Measurements from ENCODE around the gene EZH1.

EZH1 gene

DNA sequence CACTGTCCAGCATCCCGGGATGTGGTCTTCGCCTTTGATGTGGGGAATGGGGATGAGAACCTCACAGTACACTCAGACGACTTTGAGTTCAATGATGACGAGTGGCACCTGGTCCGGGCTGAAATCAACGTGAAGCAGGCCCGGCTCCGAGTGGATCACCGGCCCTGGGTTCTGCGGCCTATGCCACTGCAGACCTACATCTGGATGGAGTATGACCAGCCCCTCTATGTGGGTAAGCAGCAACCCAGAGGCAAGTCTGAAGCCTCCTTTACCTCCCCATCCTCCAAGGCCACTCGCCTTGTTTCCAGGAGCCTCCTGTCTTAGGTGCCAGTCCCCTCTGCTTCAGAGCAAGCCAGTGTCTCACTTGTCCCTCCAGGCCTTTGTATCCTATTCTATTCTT lies 52.4 kb downstream of the EZH1 start:
- no peak overlapping the region for H3K27ac Mint-ChIP-seq
- H3K4me1 Mint-ChIP-seq = no peaks in the 10 kb centered on the region

GRCh38 chr17:42691021-42691545 lies 53.8 kb downstream of the EZH1 start:
- H3K4me3 Mint-ChIP-seq = no peak overlapping the region
- peaks cover 5 to 20% of the 10 kb centered on the region in 2 donors for H3K36me3 Mint-ChIP-seq
- no peaks in the 10 kb centered on the region for H3K27me3 Mint-ChIP-seq
- peak overlapping the region; percentile 39 for H3K27ac Mint-ChIP-seq
- no peak for DNase-seq
- no peaks in the 10 kb centered on the region for H3K4me1 Mint-ChIP-seq
- no peaks in the 10 kb centered on the region for H3K9me3 Mint-ChIP-seq
- peak in 1 of 2 donors; percentile 23 for ATAC-seq (replicated peaks)

More for the DNA sequence above, 52.4 kb downstream of the EZH1 start:
- H3K27me3 Mint-ChIP-seq = no peaks in the 10 kb centered on the region
- peaks cover 5 to 16% of the 10 kb centered on the region in 2 donors for H3K36me3 Mint-ChIP-seq
- no peak for DNase-seq
- no peaks in the 10 kb centered on the region for H3K9me3 Mint-ChIP-seq
- H3K4me3 Mint-ChIP-seq = no peak overlapping the region
- ATAC-seq (replicated peaks) = no peak

- H3K27ac Mint-ChIP-seq = peak overlapping the region; percentile 39
- H3K4me3 Mint-ChIP-seq = no peak overlapping the region
- ATAC-seq (replicated peaks) (no peak), DNase-seq (no peak)
- H3K36me3 Mint-ChIP-seq = peaks cover 3 to 19% of the 10 kb centered on the region in 2 donors
- H3K9me3 Mint-ChIP-seq = no peaks in the 10 kb centered on the region
- H3K4me1 Mint-ChIP-seq = no peaks in the 10 kb centered on the region
- no peaks in the 10 kb centered on the region for H3K27me3 Mint-ChIP-seq
These were observed 54.2 kb downstream of the EZH1 start for GRCh38 chr17:42690596-42690995.

- H3K4me3 Mint-ChIP-seq = no peak overlapping the region
- peaks cover 2 to 16% of the 10 kb centered on the region in 2 donors for H3K36me3 Mint-ChIP-seq
- peaks cover 12 to 14% of the 10 kb centered on the region in 2 donors for H3K4me1 Mint-ChIP-seq
- DNase-seq = no peak
- H3K27ac Mint-ChIP-seq = peak overlapping the region; percentile 59
- no peak for ATAC-seq (replicated peaks)
- H3K27me3 Mint-ChIP-seq = peaks cover 9 to 17% of the 10 kb centered on the region in 2 donors
- H3K9me3 Mint-ChIP-seq = no peaks in the 10 kb centered on the region
These were observed 57.0 kb downstream of the EZH1 start for GRCh38 chr17:42687707-42688320.

- ATAC-seq (replicated peaks) (no peak), DNase-seq (no peak)
- peaks cover 20 to 29% of the 10 kb centered on the region in 2 donors for H3K27me3 Mint-ChIP-seq
- H3K4me1 Mint-ChIP-seq = peaks cover 24% of the 10 kb centered on the region in 2 donors
- H3K27ac Mint-ChIP-seq = no peak overlapping the region
- H3K4me3 Mint-ChIP-seq = no peak overlapping the region
- H3K36me3 Mint-ChIP-seq = peaks cover 2 to 16% of the 10 kb centered on the region in 2 donors
- H3K9me3 Mint-ChIP-seq = no peaks in the 10 kb centered on the region
These were observed 58.2 kb downstream of the EZH1 start for GRCh38 chr17:42686520-42687128.

GRCh38 chr17:42685831-42686230 lies 59.0 kb downstream of the EZH1 start:
- H3K9me3 Mint-ChIP-seq = no peaks in the 10 kb centered on the region
- no peak overlapping the region for H3K4me3 Mint-ChIP-seq
- H3K27ac Mint-ChIP-seq = peak overlapping the region; percentile 22
- ATAC-seq (replicated peaks) (no peak), DNase-seq (no peak)
- peaks cover 2 to 16% of the 10 kb centered on the region in 2 donors for H3K36me3 Mint-ChIP-seq
- peaks cover 28 to 31% of the 10 kb centered on the region in 2 donors for H3K4me1 Mint-ChIP-seq
- peaks cover 26 to 36% of the 10 kb centered on the region in 2 donors for H3K27me3 Mint-ChIP-seq

DNA sequence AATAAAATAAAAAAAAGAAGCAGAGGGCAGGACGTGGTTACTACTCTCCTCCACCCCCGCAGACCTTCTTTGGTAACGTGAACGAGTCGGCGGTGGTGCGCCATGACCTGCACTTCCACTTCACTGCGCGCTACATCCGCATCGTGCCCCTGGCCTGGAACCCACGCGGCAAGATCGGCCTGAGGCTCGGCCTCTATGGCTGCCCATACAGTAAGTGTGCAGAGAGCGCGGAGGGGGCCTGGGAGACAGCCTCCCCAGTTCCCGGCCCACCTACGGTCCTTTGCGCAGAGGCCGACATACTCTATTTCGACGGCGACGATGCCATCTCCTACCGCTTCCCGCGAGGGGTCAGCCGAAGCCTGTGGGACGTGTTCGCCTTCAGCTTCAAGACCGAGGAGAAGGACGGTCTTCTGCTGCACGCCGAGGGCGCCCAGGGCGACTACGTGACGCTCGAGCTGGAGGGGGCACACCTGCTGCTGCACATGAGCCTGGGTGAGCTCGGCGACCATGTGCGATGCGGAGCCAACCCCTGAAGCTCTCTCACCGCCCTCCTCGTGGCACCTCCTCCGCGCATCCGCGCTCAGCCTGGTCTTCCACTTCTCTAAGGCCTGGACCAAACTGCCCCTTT lies 59.8 kb downstream of the EZH1 start:
- H3K36me3 Mint-ChIP-seq = peaks cover 2 to 16% of the 10 kb centered on the region in 2 donors

DNA sequence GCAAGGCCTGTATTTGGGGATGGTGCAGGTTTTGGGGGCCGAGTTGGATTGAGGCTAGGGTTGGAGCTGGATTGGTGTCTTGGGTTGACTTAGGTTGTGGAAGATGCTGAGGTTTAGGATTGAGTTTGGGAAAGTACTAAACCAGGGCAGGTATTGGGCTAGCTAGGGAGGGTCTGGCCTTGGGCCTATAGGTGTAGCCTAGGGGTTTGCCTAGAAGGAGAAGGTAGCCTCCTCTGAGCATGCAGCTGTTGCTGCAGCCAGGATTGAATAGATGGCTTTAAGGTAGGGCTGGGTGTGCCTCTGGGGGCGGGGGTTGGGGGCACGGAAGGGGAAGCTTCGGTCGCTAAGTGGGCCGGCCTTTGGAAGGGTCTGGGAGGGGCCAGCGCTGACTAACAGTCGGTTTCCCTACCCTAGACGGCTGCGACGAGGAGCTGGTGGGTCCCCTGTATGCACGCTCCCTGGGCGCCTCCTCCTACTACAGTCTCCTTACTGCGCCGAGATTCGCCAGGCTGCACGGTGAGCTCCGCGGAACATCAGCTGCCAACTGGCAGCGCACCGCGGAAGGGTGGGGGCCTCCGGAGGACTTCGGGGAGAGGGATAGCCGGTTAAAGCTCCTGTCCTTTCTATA lies 61.3 kb downstream of the EZH1 start:
- peak overlapping the region; percentile 82 to 94 for H3K4me3 Mint-ChIP-seq
- peaks cover 4 to 19% of the 10 kb centered on the region in 2 donors for H3K36me3 Mint-ChIP-seq
- no peak for DNase-seq
- peak overlapping the region; percentile 62 for H3K27ac Mint-ChIP-seq
- peak in 1 of 2 donors; percentile 10 for ATAC-seq (replicated peaks)
- H3K27me3 Mint-ChIP-seq = peaks cover 34 to 48% of the 10 kb centered on the region in 2 donors
- H3K9me3 Mint-ChIP-seq = peaks cover 0 to 2% of the 10 kb centered on the region in 2 donors
- peaks cover 37 to 54% of the 10 kb centered on the region in 2 donors for H3K4me1 Mint-ChIP-seq

More for the DNA sequence above, 59.8 kb downstream of the EZH1 start:
- Mint-ChIP-seq H3K27ac (no peak overlapping the region), H3K4me1 (peaks cover 33 to 39% of the 10 kb centered on the region in 2 donors), H3K27me3 (peaks cover 30 to 44% of the 10 kb centered on the region in 2 donors), H3K4me3 (no peak overlapping the region), H3K9me3 (no peaks in the 10 kb centered on the region)
- ATAC-seq (replicated peaks) (no peak), DNase-seq (no peak)

DNA sequence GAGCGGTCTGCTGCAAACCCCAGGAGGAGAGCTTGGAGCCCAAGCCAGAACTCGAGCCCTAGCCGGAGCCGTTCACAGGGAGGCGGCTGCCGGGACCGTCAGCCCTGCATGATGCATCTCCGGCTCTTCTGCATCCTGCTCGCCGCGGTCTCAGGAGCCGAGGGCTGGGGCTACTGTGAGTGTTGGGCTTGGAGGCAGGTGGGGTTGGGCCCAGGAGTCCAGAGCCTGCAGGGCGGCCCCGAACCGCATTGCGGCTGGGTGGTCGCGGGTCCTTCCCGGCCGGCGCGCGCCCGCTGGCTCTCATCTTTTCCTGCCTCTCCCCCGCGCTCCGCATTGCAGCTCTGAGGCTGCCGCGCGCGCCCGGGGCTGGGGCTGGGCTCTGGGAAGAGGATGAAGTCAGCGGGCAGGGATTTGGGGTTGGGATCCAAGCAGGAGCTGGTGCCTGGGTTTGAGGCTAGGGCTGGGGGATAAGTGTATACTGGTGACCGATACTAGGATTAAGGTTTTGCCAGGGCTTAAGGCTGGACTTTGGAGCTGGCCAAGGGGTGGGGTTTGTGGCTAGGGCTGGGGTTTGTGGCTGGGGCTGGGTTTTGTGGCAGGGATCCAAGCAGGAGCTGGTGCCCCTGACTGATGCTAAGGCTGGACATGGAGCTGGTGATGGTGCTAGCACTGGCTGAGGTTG lies 62.0 kb downstream of the EZH1 start:
- Mint-ChIP-seq H3K4me3 (peak overlapping the region; percentile 82 to 94), H3K4me1 (peaks cover 41 to 60% of the 10 kb centered on the region in 2 donors), H3K9me3 (peaks cover 0 to 2% of the 10 kb centered on the region in 2 donors), H3K27me3 (peaks cover 34 to 48% of the 10 kb centered on the region in 2 donors), H3K36me3 (peaks cover 4 to 19% of the 10 kb centered on the region in 2 donors), H3K27ac (peak overlapping the region; percentile 0)
- ATAC-seq (replicated peaks) = peak in 1 of 2 donors; percentile 18
- no peak for DNase-seq

GRCh38 chr17:42681976-42682721 lies 62.7 kb downstream of the EZH1 start, which contains the start of gene CNTNAP1:
TSS of gene CNTNAP1 (plus strand) at chr17:42682531. CDS start at chr17:42682830, 299 bp downstream.
- Mint-ChIP-seq H3K27ac (peak within 1 kb of the TSS; percentile 69), H3K9me3 (peaks cover 0 to 2% of the 10 kb centered on the region in 2 donors), H3K4me3 (peak within 1 kb of the TSS; percentile 82 to 94), H3K27me3 (peaks cover 34 to 48% of the 10 kb centered on the region in 2 donors), H3K36me3 (peaks cover 4 to 17% of the 10 kb centered on the region in 2 donors), H3K4me1 (peaks cover 42 to 67% of the 10 kb centered on the region in 2 donors)
- DNase-seq = no peak
- ATAC-seq (replicated peaks) = no peak

GRCh38 chr17:42680331-42680808 lies 64.5 kb downstream of the EZH1 start:
- Mint-ChIP-seq H3K4me3 (peak overlapping the region; percentile 73 to 82), H3K9me3 (peaks cover 0 to 2% of the 10 kb centered on the region in 2 donors), H3K36me3 (peaks cover 2 to 6% of the 10 kb centered on the region in 2 donors), H3K4me1 (peaks cover 47 to 84% of the 10 kb centered on the region in 2 donors), H3K27ac (no peak overlapping the region), H3K27me3 (peaks cover 38 to 63% of the 10 kb centered on the region in 2 donors)
- ATAC-seq (replicated peaks) (no peak), DNase-seq (no peak)

- peaks cover 2 to 6% of the 10 kb centered on the region in 2 donors for H3K36me3 Mint-ChIP-seq
- H3K27me3 Mint-ChIP-seq = peaks cover 44 to 69% of the 10 kb centered on the region in 2 donors
- H3K9me3 Mint-ChIP-seq = peaks cover 0 to 2% of the 10 kb centered on the region in 2 donors
- ATAC-seq (replicated peaks) = peak; percentile 54 to 63
- H3K4me1 Mint-ChIP-seq = peaks cover 47 to 90% of the 10 kb centered on the region in 2 donors
- H3K4me3 Mint-ChIP-seq = peak overlapping the region; percentile 73 to 82
- DNase-seq = peak; percentile 67
- peak overlapping the region; percentile 85 for H3K27ac Mint-ChIP-seq
These were observed 65.1 kb downstream of the EZH1 start for GRCh38 chr17:42679492-42680330.
